Measurements from ENCODE around the gene ZNF253.
"Not testable (repeated sequence)": the region's sequence is repeated elsewhere in the genome, so short reads cannot be mapped to it uniquely, and the experiment has no call there.

Gene ZNF253

DNA sequence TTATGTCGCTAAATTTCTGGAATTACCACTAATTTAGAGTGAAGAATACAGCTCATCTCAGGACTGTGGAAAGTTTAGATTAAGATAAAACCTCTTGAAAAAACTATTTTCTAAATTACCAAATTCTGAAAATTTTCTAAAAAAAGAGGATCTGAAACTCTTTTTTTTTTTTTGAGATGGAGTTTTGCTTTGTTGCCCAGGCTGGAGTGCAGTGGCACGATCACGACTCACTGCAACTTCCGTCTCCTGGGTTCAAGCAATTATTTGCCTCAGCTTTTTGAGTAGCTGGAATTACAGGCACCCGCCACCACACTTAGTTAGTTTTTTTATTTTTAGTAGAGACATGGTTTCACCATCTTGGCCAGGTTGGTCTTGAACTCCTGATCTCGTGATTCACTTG, 16.6 kb upstream of the ZNF253 start:
- Histone ChIP-seq H3K4me3 (ENCODE audit: low read depth, low read length) (no peak overlapping the region), H3K9me3 (ENCODE audit: control insufficient read depth, insufficient read depth, low read depth, low read length) (peaks cover 20% of the 10 kb centered on the region; the same call in 1 of the 2 replicates)

DNA sequence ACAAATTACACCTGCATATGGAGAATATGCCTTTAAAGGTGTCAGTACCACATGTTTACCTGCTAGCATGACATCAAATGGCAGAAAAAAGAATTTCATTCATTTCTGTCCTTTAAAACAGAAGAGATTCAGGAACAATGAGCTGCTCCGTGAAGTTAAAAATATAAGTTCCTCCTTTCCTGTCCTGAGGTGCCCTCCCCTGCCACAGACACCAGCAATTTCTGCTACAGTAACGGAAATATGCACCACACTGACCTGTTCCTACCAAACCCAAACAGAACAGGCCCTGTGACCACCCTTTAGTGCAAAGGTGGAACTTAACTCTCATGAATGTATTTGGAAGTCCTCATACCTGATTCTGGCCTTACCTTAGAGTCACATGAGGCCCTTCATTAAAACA, 13.9 kb upstream of the ZNF253 start:
- H3K27ac ChIP-seq (ENCODE audit: low read depth, low read length); H3K27me3 ChIP-seq (ENCODE audit: control insufficient read depth, insufficient read depth, low read length); H3K4me3 ChIP-seq (ENCODE audit: low read depth, low read length); H3K4me1 ChIP-seq (ENCODE audit: control insufficient read depth, insufficient read depth, low read length); H3K9ac ChIP-seq (ENCODE audit: low read length); H3K36me3 ChIP-seq (ENCODE audit: control insufficient read depth, insufficient read depth, low read length): not testable (repeated sequence)
- peaks cover 10% of the 10 kb centered on the region; the same call in 1 of the 2 replicates for H3K9me3 ChIP-seq (ENCODE audit: control insufficient read depth, insufficient read depth, low read depth, low read length)

More for the DNA sequence above, 16.6 kb upstream of the ZNF253 start:
- no peak overlapping the region for H3K27ac ChIP-seq (ENCODE audit: low read depth, low read length)
- H3K27me3 ChIP-seq (ENCODE audit: control insufficient read depth, insufficient read depth, low read length): no peaks in the 10 kb centered on the region
- H3K9ac ChIP-seq (ENCODE audit: low read length): no peak overlapping the region
- no peaks in the 10 kb centered on the region for H3K4me1 ChIP-seq (ENCODE audit: control insufficient read depth, insufficient read depth, low read length)
- H3K36me3 ChIP-seq (ENCODE audit: control insufficient read depth, insufficient read depth, low read length): no peaks in the 10 kb centered on the region

DNA sequence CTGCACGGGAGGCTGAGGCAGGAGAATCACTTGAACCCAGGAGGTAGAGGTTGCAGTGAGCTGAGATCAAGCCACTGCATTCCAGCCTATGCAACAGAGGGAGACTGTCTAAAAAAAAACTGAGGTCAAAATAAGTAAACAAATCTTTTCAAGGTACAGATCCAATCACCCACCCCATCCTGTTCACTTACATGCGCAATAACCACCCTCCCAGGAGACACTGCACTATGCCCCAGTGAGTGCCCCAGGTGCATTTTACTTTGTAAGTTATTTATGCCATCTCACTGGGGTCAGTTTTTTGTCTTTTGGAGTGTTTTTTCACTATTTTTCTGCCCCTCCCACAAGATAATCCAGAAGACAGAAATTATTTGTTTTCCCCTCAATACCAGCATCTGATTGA, 6.9 kb upstream of the ZNF253 start:
- peaks cover 8% of the 10 kb centered on the region; the same call in 1 of the 2 replicates for H3K9me3 ChIP-seq (ENCODE audit: control insufficient read depth, insufficient read depth, low read depth, low read length)
- H3K27me3 ChIP-seq (ENCODE audit: control insufficient read depth, insufficient read depth, low read length): no peaks in the 10 kb centered on the region
- no peak overlapping the region for H3K4me3 ChIP-seq (ENCODE audit: low read depth, low read length)

GRCh38 chr19:19860756-19861390, 4.8 kb upstream of the ZNF253 start:
- Histone ChIP-seq H3K9me3 (ENCODE audit: control insufficient read depth, insufficient read depth, low read depth, low read length) (peaks cover 7% of the 10 kb centered on the region; the same call in 1 of the 2 replicates), H3K9ac (ENCODE audit: low read length) (no peak overlapping the region), H3K27ac (ENCODE audit: low read depth, low read length) (no peak overlapping the region; the same call in 1 of the 2 replicates), H3K4me3 (ENCODE audit: low read depth, low read length) (peak overlapping the region; percentile 65; the same call in 1 of the 2 replicates), H3K27me3 (ENCODE audit: control insufficient read depth, insufficient read depth, low read length) (no peaks in the 10 kb centered on the region), H3K36me3 (ENCODE audit: control insufficient read depth, insufficient read depth, low read length) (peaks cover 5% of the 10 kb centered on the region; the same call in 1 of the 2 replicates), H3K4me1 (ENCODE audit: control insufficient read depth, insufficient read depth, low read length) (no peaks in the 10 kb centered on the region)

More for the DNA sequence above, 6.9 kb upstream of the ZNF253 start:
- Histone ChIP-seq H3K4me1 (ENCODE audit: control insufficient read depth, insufficient read depth, low read length) (no peaks in the 10 kb centered on the region), H3K27ac (ENCODE audit: low read depth, low read length) (no peak overlapping the region), H3K9ac (ENCODE audit: low read length) (no peak overlapping the region), H3K36me3 (ENCODE audit: control insufficient read depth, insufficient read depth, low read length) (peaks cover 5% of the 10 kb centered on the region; the same call in 1 of the 2 replicates)

- H3K9me3 ChIP-seq (ENCODE audit: control insufficient read depth, insufficient read depth, low read depth, low read length): peaks cover 3% of the 10 kb centered on the region; the same call in 1 of the 2 replicates
- peak overlapping the region; percentile 84; the same call in 1 of the 2 replicates for H3K4me3 ChIP-seq (ENCODE audit: low read depth, low read length)
- H3K36me3 ChIP-seq (ENCODE audit: control insufficient read depth, insufficient read depth, low read length): no peaks in the 10 kb centered on the region; the same call in 1 of the 2 replicates
- peak overlapping the region; percentile 92; the same call in 1 of the 2 replicates for H3K27ac ChIP-seq (ENCODE audit: low read depth, low read length)
- H3K27me3 ChIP-seq (ENCODE audit: control insufficient read depth, insufficient read depth, low read length): no peaks in the 10 kb centered on the region
- no peaks in the 10 kb centered on the region for H3K4me1 ChIP-seq (ENCODE audit: control insufficient read depth, insufficient read depth, low read length)
- no peak overlapping the region for H3K9ac ChIP-seq (ENCODE audit: low read length)
Measured at GRCh38 chr19:19866611-19867248, 1.0 kb downstream of the ZNF253 start.

- not testable (repeated sequence) for H3K4me1 ChIP-seq (ENCODE audit: control insufficient read depth, insufficient read depth, low read length); H3K9me3 ChIP-seq (ENCODE audit: control insufficient read depth, insufficient read depth, low read depth, low read length); H3K9ac ChIP-seq (ENCODE audit: low read length); H3K36me3 ChIP-seq (ENCODE audit: control insufficient read depth, insufficient read depth, low read length); H3K27me3 ChIP-seq (ENCODE audit: control insufficient read depth, insufficient read depth, low read length); H3K4me3 ChIP-seq (ENCODE audit: low read depth, low read length); H3K27ac ChIP-seq (ENCODE audit: low read depth, low read length)
Measured at GRCh38 chr19:19870086-19870485, 4.4 kb downstream of the ZNF253 start.

DNA sequence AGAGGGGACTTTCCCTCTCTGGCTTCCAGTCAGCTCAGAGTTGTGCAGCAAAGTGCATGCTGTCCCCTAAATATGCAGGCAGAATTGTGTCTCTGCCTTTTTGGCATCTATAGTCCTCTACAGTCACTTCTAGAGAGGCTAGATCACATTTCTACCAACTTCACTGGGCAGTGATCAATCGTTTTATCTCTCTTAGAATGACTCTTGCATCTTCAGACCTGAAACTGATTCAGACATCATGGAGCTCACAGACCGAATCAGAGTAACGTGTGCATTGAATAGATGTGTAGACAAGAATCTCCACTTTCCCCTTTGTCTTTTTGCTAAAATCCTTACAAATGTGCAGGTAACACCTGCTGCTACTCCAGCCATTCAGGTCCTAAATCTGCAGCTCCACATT, 6.2 kb downstream of the ZNF253 start:
- H3K36me3 ChIP-seq (ENCODE audit: control insufficient read depth, insufficient read depth, low read length): no peaks in the 10 kb centered on the region; the same call in 1 of the 2 replicates
- H3K4me3 ChIP-seq (ENCODE audit: low read depth, low read length): no peak overlapping the region
- H3K27me3 ChIP-seq (ENCODE audit: control insufficient read depth, insufficient read depth, low read length): no peaks in the 10 kb centered on the region
- H3K4me1 ChIP-seq (ENCODE audit: control insufficient read depth, insufficient read depth, low read length): no peaks in the 10 kb centered on the region
- H3K27ac ChIP-seq (ENCODE audit: low read depth, low read length): no peak overlapping the region
- H3K9ac ChIP-seq (ENCODE audit: low read length): no peak overlapping the region
- 0 out of 2 replicates have a peak, but pooled peaks cover 6% of the 10 kb centered on the region for H3K9me3 ChIP-seq (ENCODE audit: control insufficient read depth, insufficient read depth, low read depth, low read length)

- H3K9me3 ChIP-seq (ENCODE audit: control insufficient read depth, insufficient read depth, low read depth, low read length): 0 out of 2 replicates have a peak, but pooled peaks cover 5% of the 10 kb centered on the region
- H3K4me3 ChIP-seq (ENCODE audit: low read depth, low read length): no peak overlapping the region
- no peaks in the 10 kb centered on the region; the same call in 1 of the 2 replicates for H3K36me3 ChIP-seq (ENCODE audit: control insufficient read depth, insufficient read depth, low read length)
Measured at GRCh38 chr19:19873381-19873780, 7.7 kb downstream of the ZNF253 start.

DNA sequence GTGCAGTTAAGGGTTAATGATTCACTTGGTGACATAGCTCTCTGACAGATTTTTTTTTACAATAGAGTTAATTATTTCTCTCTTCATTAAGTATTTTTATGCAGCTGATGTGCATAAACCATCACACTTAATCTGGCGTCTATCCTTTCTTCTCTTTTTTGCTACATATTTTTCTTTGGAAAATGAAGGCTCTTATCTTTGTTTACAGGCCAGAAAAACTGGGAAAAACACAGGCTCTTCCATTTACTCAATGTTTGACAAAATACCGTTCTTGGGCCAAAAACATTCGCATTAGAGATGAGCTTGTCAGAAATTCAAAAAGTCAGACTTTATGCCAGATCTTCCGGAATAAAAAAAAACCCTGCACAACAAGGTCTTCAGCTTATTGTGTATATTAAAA, 12.0 kb downstream of the ZNF253 start:
- Histone ChIP-seq H3K36me3 (ENCODE audit: control insufficient read depth, insufficient read depth, low read length) (peaks cover 11% of the 10 kb centered on the region; the same call in 1 of the 2 replicates), H3K9ac (ENCODE audit: low read length) (no peak overlapping the region), H3K4me1 (ENCODE audit: control insufficient read depth, insufficient read depth, low read length) (no peaks in the 10 kb centered on the region), H3K4me3 (ENCODE audit: low read depth, low read length) (no peak overlapping the region), H3K9me3 (ENCODE audit: control insufficient read depth, insufficient read depth, low read depth, low read length) (peaks cover 10% of the 10 kb centered on the region; the same call in 1 of the 2 replicates), H3K27ac (ENCODE audit: low read depth, low read length) (no peak overlapping the region), H3K27me3 (ENCODE audit: control insufficient read depth, insufficient read depth, low read length) (no peaks in the 10 kb centered on the region)

More at GRCh38 chr19:19873381-19873780, 7.7 kb downstream of the ZNF253 start:
- Histone ChIP-seq H3K4me1 (ENCODE audit: control insufficient read depth, insufficient read depth, low read length) (no peaks in the 10 kb centered on the region), H3K9ac (ENCODE audit: low read length) (no peak overlapping the region), H3K27ac (ENCODE audit: low read depth, low read length) (no peak overlapping the region), H3K27me3 (ENCODE audit: control insufficient read depth, insufficient read depth, low read length) (no peaks in the 10 kb centered on the region)

DNA sequence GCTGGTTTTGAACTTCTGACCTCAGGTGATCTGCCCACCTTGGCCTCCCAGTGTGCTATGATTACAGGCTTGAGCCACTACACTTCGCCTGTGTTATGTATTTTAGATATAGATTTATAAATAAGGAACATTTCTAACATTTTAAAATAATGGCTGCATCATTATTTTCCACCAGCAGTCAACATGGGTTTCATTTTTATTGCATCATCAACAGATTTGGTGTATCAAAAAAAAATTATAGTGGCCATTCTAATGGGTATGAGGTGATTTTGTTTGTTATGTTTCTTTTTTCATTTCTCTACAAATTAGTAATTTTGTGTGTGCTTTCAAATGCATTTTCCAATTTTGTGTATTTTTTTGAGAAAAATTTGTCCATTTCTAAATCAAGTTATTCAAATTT, 18.9 kb downstream of the ZNF253 start:
- peaks cover 24% of the 10 kb centered on the region; the same call in 1 of the 2 replicates for H3K36me3 ChIP-seq (ENCODE audit: control insufficient read depth, insufficient read depth, low read length)
- no peaks in the 10 kb centered on the region for H3K4me1 ChIP-seq (ENCODE audit: control insufficient read depth, insufficient read depth, low read length)
- no peaks in the 10 kb centered on the region for H3K27me3 ChIP-seq (ENCODE audit: control insufficient read depth, insufficient read depth, low read length)
- no peak overlapping the region for H3K27ac ChIP-seq (ENCODE audit: low read depth, low read length)
- H3K4me3 ChIP-seq (ENCODE audit: low read depth, low read length): no peak overlapping the region
- H3K9me3 ChIP-seq (ENCODE audit: control insufficient read depth, insufficient read depth, low read depth, low read length): peaks cover 24% of the 10 kb centered on the region
- no peak overlapping the region for H3K9ac ChIP-seq (ENCODE audit: low read length)

All from HUES6 (cell line).